GM13977 (cell line): ENCODE measurements around the gene VTA1.

Source experiments
- DNase-seq: peaks from one replicate; pipeline ENCODE4 v3.0.0; 2012; ENCODE audit warnings: low spot score
- CTCF ChIP-seq: IDR thresholded peaks from 2 replicates; pipeline ENCODE4 v1.5.1; 2012; ENCODE audit warnings: mild to moderate bottlenecking, control low read depth; ENCODE audit not compliant: insufficient read depth; ENCODE audit errors: extremely low read depth, missing control alignments
- in situ Hi-C: fragments of 300-500 bp; cut with MboI; formaldehyde crosslinking; loops from one replicate; pipeline ENCODE4 v1.12.0; 2022; ENCODE audit warnings: low sequenced_read_pairs, low pct_unique_long_range_greater_than_20kb, mixed read lengths, inconsistent platforms; ENCODE audit not compliant: unreplicated experiment

The VTA1 gene

GRCh38 chr6:142233945-142234682, 87.1 kb downstream of the VTA1 start:
- in situ Hi-C loops = no loop called here

GRCh38 chr6:142235272-142235671, 88.2 kb downstream of the VTA1 start:
- DNase-seq = no peak
- in situ Hi-C loops = no loop called here

More at GRCh38 chr6:142233945-142234682, 87.1 kb downstream of the VTA1 start:
- no peak for DNase-seq
- no peak for TF ChIP-seq CTCF

GRCh38 chr6:142235791-142236190, 88.7 kb downstream of the VTA1 start:
- no peak for DNase-seq
- in situ Hi-C loops = no loop called here
- TF ChIP-seq CTCF = no peak

More at GRCh38 chr6:142235272-142235671, 88.2 kb downstream of the VTA1 start:
- TF ChIP-seq CTCF = no peak

GRCh38 chr6:142236691-142237090, 89.6 kb downstream of the VTA1 start:
- in situ Hi-C loops = no loop called here

DNA sequence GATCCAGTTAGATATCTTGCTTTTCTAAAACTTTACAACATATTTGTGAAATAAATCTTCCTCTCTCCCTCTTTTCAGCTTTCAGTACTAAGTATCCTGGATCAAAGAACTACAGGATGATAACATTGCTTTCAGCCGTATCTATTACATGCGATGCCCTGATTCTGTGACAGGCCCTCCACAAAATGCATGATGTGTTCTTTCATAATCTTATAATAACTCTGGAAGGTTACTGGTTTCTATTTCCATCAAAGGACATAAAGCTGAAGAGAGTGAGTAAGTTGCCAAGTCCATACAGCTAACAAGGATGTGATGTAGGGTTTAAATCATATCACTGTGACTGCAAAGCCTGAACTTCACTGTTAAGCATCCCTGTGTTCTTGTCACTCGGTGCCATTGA, 91.8 kb downstream of the VTA1 start:
- TF ChIP-seq CTCF = no peak
- DNase-seq = no peak
- in situ Hi-C loops = no loop called here

More at GRCh38 chr6:142236691-142237090, 89.6 kb downstream of the VTA1 start:
- no peak for TF ChIP-seq CTCF
- no peak for DNase-seq

- no peak for DNase-seq
- in situ Hi-C loops = no loop called here
- no peak for TF ChIP-seq CTCF
These were observed 93.1 kb downstream of the VTA1 start for GRCh38 chr6:142240179-142240578.

DNA sequence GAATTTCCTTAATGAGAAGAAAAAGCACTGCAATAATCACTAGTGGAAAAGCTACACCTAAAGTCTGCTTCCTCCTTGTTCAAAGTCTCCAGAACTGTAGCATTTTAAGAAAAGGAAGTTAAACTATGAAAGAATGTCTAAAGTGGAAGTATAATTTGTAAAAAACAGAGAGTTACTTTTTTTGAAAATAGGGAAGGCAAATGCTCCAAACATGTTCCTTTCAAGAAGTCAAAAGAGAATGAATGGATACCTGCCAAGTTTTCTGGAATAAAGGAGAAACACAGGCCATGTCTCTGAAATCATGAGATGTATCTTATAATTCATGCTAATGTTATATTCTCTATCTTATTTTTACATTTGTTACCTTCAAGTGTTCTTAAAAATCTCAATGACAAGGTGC, 94.0 kb downstream of the VTA1 start:
- TF ChIP-seq CTCF = no peak
- in situ Hi-C loops = no loop called here
- DNase-seq = no peak
